ENCODE data around the gene BICRAL. TPM values are rescaled to one million over a fixed set of nuclear protein-coding genes. Genes with fewer than 3 reads are reported as not detected.

BICRAL gene
- total RNA-seq, 4 donors from 2014 or later = 14.7 to 34.8 (median 21.5) TPM

DNA sequence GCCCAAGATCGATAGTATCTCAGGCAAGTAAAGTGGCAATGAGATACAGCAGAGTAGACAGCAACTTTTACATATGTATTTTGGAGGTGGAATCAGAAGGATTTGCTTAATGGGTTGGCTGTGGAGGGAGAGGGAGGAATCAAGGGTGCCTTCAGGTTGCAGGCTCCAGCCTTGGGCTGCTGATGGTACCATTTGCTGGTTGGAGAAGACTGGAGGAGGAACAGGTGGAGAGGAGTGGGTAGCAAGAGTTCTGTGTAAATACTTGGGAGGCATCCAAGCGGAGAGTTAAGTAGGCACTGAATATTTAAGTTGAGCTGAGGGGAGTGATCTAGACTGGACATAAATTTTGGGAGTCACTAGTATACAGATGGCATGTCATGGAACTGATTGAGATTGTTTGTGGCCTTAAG is 5.2 kb downstream of the BICRAL start:
- WGBS, 2 donors (ENCODE audit: low coverage in 1 of 2) = 58 to 82% methylated on average over 2 of the region's 2 CpGs
- H3K4me1 ChIP-seq = peaks cover 17 to 65% (median 42%) of the 10 kb centered on the region in 4 donors
- intact Hi-C loops (cut with DNase I; ENCODE audit: low total_unique reads) (no loop called here), in situ Hi-C loops (cut with MboI; ENCODE audit: low pct_ligation_motif_present in 1 of 4, low pct_unique_long_range_greater_than_20kb in 1 of 4, low sequenced_read_pairs in 3 of 4) (no loop called here)
- no peaks in the 10 kb centered on the region for H3K36me3 ChIP-seq
- H3K9me3 ChIP-seq = no peaks in the 10 kb centered on the region
- no peak overlapping the region for H3K4me3 ChIP-seq
- DNase-seq = no peak
- no peaks in the 10 kb centered on the region for H3K27me3 ChIP-seq
- TF ChIP-seq POLR2AphosphoS5 (IDR thresholded peaks at IDR 0.05) (no peak), EP300 (IDR thresholded peaks at IDR 0.05; ENCODE audit: low read depth) (no peak), POLR2A (IDR thresholded peaks at IDR 0.05) (no peak)
- TF ChIP-seq, protein P1, sequence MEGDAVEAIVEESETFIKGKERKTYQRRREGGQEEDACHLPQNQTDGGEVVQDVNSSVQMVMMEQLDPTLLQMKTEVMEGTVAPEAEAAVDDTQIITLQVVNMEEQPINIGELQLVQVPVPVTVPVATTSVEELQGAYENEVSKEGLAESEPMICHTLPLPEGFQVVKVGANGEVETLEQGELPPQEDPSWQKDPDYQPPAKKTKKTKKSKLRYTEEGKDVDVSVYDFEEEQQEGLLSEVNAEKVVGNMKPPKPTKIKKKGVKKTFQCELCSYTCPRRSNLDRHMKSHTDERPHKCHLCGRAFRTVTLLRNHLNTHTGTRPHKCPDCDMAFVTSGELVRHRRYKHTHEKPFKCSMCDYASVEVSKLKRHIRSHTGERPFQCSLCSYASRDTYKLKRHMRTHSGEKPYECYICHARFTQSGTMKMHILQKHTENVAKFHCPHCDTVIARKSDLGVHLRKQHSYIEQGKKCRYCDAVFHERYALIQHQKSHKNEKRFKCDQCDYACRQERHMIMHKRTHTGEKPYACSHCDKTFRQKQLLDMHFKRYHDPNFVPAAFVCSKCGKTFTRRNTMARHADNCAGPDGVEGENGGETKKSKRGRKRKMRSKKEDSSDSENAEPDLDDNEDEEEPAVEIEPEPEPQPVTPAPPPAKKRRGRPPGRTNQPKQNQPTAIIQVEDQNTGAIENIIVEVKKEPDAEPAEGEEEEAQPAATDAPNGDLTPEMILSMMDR (IDR thresholded peaks at IDR 0.05) = no peak
- peak overlapping the region in 2 of 4 donors; percentile 24 to 39 for H3K27ac ChIP-seq

GRCh38 chr6:42788671-42789070 is 6.8 kb downstream of the BICRAL start:
- H3K4me1 ChIP-seq = peaks cover 17 to 67% (median 42%) of the 10 kb centered on the region in 4 donors
- no peak for DNase-seq
- 62 to 67% methylated on average over 4 of the region's 4 CpGs for WGBS, 2 donors (ENCODE audit: low coverage in 1 of 2)
- no peaks in the 10 kb centered on the region for H3K27me3 ChIP-seq
- TF ChIP-seq POLR2A (IDR thresholded peaks at IDR 0.05) (no peak), POLR2AphosphoS5 (IDR thresholded peaks at IDR 0.05) (no peak), EP300 (IDR thresholded peaks at IDR 0.05; ENCODE audit: low read depth) (no peak)
- TF ChIP-seq, protein P1 (IDR thresholded peaks at IDR 0.05) = no peak
- no peaks in the 10 kb centered on the region for H3K9me3 ChIP-seq
- peak overlapping the region in 2 of 4 donors; percentile 5 to 14 for H3K27ac ChIP-seq
- in situ Hi-C loops (cut with MboI; ENCODE audit: low pct_ligation_motif_present in 1 of 4, low pct_unique_long_range_greater_than_20kb in 1 of 4, low sequenced_read_pairs in 3 of 4) (no loop called here), intact Hi-C loops (cut with DNase I; ENCODE audit: low total_unique reads) (no loop called here)
- H3K36me3 ChIP-seq = no peaks in the 10 kb centered on the region
- H3K4me3 ChIP-seq = no peak overlapping the region

DNA sequence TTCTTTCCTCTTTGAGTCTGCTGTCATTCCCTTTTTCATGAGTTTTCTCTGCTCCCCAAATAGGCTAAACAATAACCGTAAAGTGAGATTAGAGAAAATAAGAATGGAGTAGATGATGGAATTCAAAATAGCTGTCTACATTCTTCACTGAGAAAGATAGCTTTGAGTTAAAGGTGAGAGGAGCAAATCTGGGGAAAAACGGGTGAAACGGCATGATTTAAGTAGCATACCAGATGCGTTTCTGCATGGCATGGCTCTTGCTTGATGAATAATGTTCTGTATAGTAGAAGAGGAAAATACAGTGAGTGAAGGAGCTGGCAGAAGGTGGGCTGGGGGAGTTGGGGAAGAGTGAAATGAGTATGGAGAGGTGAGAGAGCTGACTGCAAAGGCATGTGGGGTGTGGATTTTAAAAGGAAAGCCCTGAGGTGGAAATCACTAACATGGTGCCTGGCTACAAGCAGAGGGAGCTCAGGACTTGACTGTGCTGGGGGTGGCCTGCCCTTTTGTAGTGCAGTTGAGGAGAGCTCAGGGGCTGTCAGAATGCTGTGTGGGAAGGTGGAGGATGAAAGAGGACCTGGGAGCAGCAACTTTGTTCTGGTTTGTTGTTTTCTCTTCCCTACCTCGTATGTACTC is 8.8 kb downstream of the BICRAL start:
- intact Hi-C loops (cut with DNase I; ENCODE audit: low total_unique reads) (no loop called here), in situ Hi-C loops (cut with MboI; ENCODE audit: low pct_ligation_motif_present in 1 of 4, low pct_unique_long_range_greater_than_20kb in 1 of 4, low sequenced_read_pairs in 3 of 4) (no loop called here)
- peak overlapping the region; percentile 36 to 67 (median 53) for H3K27ac ChIP-seq
- TF ChIP-seq POLR2AphosphoS5 (IDR thresholded peaks at IDR 0.05) (no peak), POLR2A (IDR thresholded peaks at IDR 0.05) (no peak), EP300 (IDR thresholded peaks at IDR 0.05; ENCODE audit: low read depth) (no peak)
- TF ChIP-seq, protein P1 (IDR thresholded peaks at IDR 0.05) = no peak
- WGBS, 2 donors (ENCODE audit: low coverage in 1 of 2) = 64 to 76% methylated on average over 4 to 5 of the region's 5 CpGs
- DNase-seq = no peak
- H3K36me3 ChIP-seq = no peaks in the 10 kb centered on the region
- no peaks in the 10 kb centered on the region for H3K9me3 ChIP-seq
- peaks cover 17 to 57% (median 37%) of the 10 kb centered on the region in 4 donors for H3K4me1 ChIP-seq
- no peak overlapping the region for H3K4me3 ChIP-seq
- H3K27me3 ChIP-seq = no peaks in the 10 kb centered on the region

- in situ Hi-C loops (cut with MboI; ENCODE audit: low pct_ligation_motif_present in 1 of 4, low pct_unique_long_range_greater_than_20kb in 1 of 4, low sequenced_read_pairs in 3 of 4) = no loop called here
- no peaks in the 10 kb centered on the region for H3K36me3 ChIP-seq
- H3K27me3 ChIP-seq = no peaks in the 10 kb centered on the region
- intact Hi-C loops (cut with DNase I; ENCODE audit: low total_unique reads) = no loop called here
- peaks cover 13 to 45% (median 26%) of the 10 kb centered on the region in 4 donors for H3K4me1 ChIP-seq
- no peak overlapping the region for H3K4me3 ChIP-seq
- TF ChIP-seq POLR2AphosphoS5 (IDR thresholded peaks at IDR 0.05) = peak in 2 of 3 donors; percentile 18 to 23
- TF ChIP-seq, protein P1 (IDR thresholded peaks at IDR 0.05) = no peak
- DNase-seq = no peak
- 61 to 65% methylated on average over 3 of the region's 3 CpGs for WGBS, 2 donors (ENCODE audit: low coverage in 1 of 2)
- peak overlapping the region in 2 of 4 donors; percentile 58 to 67 for H3K27ac ChIP-seq
- no peaks in the 10 kb centered on the region for H3K9me3 ChIP-seq
Observed at GRCh38 chr6:42791706-42792320, 10.0 kb downstream of the BICRAL start.
